NCI-H82 treated with DMSO at 0.1 percent for 48 hours (cell line): ENCODE results near the gene HEXIM1.

Source experiments
- DNase-seq: peaks from one replicate; lab custom pipeline; 2025; ENCODE audit not compliant: unreplicated experiment; lab: John Stamatoyannopoulos, UW

HEXIM1 gene

DNA sequence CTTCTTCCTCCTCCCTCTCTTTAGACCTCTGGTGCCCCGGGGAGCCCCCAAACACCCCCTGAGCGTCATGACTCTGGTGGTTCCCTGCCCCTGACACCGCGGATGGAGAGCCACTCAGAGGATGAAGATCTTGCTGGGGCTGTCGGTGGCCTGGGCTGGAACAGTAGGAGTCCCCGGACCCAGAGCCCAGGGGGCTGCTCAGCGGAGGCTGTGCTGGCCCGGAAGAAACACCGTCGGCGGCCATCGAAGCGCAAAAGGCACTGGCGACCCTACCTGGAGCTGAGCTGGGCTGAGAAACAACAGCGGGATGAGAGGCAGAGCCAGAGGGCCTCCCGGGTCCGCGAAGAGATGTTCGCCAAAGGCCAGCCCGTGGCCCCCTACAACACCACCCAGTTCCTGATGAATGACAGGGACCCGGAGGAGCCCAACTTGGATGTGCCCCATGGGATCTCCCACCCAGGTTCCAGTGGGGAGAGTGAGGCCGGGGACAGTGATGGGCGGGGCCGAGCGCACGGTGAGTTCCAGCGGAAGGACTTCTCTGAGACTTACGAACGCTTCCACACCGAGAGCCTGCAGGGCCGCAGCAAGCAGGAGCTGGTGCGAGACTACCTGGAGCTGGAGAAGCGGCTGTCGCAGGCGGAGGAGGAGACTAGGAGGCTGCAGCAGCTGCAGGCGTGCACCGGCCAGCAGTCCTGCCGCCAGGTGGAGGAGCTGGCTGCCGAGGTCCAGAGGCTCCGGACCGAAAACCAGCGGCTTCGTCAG, 20.9 kb downstream of the HEXIM1 start:
- no peak for DNase-seq

DNA sequence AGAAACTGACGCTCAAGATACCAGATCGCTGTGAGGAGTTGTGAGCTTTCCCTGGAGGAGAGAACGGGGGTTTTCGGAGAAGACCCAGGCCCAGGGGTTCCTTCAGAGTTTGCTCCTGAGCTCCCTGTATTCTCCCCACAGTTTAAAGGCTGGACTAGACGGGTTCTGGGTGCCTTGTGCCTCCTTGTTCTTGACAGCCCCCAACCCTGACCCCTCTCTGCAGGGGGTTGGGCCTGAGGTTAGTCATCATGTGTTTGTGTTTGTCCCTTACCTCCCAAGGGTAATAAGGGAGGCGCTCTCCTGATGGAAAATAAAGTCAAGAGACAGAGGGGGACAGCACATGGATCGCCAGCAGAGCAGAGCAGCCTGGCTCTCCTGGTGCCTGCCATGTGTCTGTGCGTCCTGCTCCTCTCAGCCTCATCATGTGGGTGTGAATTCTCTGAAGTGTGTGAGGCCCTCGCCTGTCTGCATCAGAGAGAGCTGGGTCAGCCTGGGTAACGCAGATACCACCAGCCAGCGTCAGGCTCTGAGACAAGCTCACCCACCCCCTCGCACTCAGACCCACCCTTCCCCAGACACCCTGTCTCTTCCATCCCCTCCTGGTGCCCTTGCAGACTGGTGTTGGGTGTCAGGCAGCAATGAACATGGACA, 22.1 kb downstream of the HEXIM1 start:
- no peak for DNase-seq

DNA sequence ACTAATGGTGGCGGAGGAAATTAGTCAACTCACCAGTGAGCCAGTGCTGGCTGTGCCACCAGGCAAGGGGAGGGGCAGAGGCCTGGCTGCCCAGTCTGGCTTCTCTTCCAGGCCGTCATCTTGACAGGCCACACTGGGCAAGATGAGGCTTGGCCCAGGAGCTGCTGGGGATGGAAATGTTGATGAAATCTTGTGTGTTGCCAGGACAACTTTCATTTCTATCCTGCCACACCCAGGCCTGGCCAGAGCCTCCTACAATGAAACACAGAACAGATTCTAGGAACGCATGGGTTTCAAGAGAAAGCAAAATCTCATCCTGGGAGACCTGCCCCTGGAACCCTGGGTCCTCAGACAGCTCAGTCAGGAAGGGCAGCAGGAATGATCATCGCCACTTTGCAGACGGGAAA, 22.7 kb downstream of the HEXIM1 start:
- no peak for DNase-seq

DNA sequence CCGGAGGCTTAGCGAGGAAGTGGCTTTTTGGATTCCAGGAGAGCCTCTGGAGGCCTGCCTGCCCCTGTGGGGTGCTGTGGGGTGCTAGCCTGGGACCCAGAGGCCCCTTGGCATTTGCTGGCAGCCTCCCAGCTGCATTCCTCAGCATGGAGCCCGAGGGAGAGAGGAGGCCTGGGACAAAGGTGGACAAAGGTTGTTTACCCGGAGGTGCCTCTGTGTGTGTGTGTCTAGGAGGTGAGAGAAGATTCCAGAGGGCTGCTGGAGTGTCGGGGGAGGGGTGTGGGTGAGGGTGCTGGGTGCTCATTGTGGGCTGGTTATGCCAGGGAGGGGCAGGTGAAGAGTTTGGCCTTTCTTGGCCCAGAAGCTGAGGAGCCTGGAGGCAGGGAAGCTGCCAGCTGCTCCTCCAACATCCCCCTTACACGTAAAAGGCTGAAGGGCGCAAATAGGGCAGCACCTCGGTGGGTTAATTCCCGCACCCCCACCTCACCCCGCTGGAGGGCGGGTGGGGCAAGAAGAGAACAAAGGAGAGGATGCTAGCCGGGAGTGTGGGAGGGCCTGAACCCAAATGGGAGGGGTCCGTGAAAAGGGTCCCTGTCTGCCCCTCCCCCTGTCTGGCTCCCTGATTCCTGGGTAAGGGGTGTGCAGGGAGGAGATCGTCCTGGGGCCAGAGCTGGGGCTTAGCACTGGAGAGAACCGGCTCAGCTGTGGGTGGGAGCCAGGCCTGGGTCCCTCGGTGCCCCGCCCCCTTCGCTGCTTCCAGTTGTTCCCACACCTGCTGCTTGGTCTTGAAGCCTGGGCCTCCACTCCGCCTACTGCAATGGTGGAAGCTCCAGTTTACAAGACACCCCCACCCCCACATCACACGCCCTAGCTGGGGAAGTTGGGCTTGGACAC, 23.3 kb downstream of the HEXIM1 start:
- peak; percentile 57 for DNase-seq

DNA sequence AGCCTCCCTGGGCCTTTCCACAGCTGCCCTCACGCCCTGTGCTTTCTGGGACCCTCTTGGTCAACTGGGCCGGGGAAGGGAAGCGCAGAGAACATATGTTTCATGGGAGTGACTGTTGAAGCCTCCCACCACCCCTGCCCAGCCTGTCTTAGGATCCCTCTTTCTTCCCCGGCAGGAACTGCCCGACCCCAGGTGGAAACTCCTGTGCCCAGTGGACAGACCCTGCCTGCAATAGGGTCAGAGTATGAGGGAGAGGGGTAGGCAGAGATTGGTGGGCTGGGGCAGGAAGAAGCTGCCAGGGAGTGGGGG, 23.9 kb downstream of the HEXIM1 start:
- no peak for DNase-seq

DNA sequence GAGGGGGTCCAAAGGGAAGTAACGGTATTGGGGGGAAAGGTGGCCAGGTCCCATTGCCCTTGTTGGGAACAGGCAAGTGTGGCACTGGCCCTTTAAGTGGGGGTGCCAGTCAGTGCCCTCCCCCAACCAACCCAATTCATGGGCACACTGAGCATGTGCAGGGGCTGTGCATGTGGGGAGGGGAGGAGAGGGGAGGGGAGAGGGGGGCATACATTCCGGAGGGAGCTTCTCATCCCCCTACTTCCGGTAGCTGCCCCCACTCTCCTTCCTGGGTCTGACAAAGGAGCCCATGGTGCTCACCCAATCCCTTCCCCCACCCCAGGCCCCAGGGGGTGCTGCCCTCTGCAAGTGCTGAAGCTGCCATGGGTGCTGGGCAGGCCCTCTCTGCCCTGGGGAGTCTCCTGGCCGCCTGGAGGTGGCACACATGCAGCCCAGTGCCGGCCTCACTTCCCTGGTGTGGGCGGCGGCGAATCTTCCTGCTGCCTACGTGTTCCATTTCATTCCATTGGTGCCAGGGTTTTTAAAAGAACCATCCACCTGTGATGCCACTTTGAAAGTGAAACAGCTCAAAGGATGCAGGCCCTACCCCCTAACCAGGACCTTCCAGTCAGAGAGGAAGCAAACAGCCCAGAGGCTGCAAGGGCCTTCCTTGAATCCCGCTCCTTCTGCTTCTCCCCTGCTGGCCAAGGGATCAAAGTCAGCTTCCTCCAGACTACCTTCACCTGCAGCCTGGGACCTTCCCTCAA, 24.4 kb downstream of the HEXIM1 start:
- DNase-seq: peak; percentile 16

DNA sequence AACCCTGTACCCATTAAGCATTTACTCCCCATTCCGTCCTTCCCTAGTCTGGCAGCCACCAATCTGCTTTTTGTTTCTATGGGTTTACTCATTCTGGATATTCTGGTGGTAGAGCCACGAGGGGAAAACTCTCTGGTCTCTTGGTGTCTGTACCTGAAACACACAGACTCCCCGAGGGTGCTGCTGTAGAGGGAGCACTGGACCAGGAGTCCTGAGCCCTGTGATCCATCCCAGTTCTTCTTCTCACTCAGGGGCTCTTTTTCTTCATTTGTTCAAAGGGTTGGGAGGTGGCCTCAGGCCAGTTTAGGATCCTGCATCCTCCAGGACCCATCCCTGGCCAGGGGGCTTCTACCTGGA, 27.5 kb downstream of the HEXIM1 start:
- DNase-seq: no peak

DNA sequence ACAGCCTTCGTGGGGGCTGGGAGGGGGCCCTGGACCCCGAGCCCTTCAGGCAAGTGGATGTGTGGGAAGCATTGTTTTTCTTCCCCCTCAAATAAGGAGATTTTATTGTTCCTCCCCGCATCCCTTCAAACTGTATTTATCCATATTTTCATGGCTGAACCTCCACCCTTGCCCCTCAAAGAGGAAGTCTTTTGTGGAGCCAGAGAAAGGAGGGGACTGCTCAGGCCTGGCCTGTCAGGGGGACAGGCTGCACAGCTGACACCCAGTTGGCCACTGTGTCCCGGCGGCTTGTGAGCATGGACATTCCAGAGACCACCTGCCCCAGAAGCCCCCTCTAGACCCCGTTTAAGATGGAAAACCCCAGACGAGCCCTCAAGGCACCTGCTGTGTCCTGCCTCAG, 29.3 kb downstream of the HEXIM1 start:
- no peak for DNase-seq

DNA sequence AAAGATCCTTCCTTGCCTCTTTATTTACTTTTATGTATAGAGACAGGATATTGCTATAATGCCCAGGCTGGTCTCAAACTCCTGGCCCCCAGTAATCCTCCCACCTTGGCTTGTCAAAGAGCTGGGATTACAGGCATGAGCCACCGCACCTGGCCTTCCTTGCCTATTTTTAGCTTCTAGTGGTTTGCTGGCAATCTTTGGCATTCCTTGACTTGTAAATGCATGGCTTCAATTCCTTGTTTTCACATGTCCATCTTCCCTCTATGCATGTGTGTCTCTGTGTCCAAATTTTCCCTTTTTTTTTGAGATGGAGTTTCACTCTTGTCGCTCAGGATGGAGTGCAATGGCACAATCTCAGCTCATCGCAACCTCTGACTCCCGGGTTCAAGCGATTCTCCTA, 35.9 kb downstream of the HEXIM1 start:
- DNase-seq: no peak

DNA sequence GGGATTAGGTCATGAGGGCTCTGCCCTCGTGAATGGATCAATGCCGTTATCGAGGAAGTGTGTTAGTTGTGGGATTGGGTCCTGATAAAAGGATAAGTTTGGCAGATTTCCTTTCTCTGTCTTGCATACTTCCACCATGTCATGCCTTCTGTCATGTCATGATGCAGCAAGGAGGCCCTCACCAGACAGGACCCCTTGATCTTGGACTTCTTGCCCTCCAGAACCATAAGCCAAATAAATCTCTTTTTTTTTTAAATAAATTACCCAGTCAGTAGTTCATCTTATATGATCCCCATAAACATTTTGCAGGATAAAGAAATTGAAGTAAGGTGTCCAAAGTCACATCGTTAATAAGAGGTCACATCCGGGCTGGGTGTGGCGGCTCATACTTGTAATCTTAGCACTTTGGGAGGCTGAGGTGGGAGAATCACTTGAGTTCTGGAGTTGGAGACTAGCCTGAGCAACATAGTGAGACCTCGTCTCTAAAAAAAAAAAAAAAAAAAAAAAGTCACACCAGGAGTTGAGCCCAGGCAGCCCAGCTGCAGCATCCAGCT, 38.6 kb downstream of the HEXIM1 start:
- DNase-seq: no peak

DNA sequence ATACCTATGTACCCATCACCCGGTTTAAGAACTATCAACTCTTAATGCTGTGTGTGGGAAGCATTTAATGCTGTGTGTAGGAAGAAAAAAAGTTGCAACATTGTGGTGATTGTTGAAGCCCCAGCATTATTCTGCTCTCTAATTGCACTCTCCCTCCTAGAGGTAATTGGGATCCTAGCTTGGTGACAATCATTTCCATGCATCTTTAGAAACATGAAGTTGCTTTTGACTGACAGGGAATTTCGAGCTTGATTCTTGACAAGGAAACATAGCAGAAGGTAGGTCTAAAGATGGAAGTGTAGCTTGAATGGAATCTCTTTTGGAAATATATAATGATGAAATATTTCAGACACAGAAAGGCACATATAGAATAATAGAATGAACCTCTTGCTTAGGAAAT, 40.7 kb downstream of the HEXIM1 start:
- DNase-seq: no peak

DNA sequence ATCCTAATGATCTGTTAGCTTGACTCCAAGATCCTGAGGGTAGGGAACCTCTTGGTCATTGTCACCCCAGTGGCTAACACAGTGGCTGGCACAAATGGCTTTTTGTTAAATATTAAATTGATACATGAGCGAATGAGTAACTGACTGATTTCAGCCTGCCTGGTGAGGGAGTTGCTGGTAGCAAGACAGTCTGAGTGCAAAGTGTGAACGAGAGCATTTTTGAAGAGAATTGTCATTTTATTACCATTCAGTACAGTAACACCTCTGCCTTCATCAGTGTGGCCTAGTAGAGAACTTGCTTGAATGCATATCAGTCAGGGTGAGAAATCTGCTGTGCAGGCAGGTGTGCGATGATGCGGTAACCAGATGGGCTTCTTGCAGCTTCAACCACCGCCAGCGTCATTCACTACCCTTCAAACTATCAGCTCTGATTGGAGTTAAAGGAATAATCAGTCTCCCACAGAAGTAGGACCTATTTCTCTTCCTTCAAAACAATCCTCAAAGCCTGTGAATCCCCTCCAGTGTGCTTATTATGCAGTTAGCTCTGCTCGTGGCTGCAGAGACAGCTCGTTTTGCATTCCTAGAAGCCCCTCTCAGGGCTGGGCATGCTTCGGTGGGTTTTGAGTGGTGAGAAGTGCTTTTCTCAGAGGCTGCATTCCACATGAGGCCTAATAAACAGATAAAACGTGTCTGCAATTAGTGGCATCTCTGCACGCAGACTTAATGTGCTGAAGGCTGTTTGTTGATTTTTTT, 42.4 kb downstream of the HEXIM1 start:
- DNase-seq: no peak

DNA sequence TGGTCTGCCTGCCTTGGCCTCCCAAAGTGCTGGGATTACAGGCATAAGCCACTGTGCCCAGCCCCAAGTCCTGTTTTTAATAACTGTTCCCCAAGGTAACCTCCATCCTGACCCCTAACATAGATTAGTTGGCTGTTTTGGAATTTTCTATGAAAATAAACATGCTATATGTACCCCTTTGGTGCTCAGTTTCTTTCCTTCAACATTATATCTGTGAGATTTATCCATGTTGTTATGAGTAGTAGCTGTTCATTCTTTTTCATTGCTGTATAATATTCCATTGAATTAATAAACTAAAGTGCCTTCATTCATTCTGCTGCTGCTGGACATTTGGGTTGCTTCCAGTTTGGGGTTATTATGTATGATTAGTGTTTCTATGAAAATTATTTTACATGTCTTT, 47.1 kb downstream of the HEXIM1 start:
- DNase-seq: no peak

DNA sequence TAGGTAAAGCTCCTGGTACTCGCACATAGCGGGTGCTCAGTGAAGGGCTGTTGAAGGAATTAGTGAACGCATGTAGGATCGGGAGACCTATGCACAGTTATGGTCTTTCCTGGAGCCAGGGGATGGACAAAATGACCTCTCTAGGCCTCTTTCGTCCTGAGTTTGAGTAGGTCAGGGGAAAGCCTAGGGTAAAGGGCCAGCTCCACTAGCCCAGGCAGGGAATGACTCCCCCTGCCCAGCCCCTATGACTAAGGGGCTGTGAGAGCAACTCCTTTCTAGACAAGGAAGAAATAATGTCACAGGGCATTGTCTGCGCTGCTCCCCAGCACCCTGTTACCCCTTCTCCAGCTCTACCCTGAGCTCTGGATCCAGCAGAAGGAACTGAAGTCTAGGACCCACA, 48.8 kb downstream of the HEXIM1 start:
- DNase-seq: no peak

DNA sequence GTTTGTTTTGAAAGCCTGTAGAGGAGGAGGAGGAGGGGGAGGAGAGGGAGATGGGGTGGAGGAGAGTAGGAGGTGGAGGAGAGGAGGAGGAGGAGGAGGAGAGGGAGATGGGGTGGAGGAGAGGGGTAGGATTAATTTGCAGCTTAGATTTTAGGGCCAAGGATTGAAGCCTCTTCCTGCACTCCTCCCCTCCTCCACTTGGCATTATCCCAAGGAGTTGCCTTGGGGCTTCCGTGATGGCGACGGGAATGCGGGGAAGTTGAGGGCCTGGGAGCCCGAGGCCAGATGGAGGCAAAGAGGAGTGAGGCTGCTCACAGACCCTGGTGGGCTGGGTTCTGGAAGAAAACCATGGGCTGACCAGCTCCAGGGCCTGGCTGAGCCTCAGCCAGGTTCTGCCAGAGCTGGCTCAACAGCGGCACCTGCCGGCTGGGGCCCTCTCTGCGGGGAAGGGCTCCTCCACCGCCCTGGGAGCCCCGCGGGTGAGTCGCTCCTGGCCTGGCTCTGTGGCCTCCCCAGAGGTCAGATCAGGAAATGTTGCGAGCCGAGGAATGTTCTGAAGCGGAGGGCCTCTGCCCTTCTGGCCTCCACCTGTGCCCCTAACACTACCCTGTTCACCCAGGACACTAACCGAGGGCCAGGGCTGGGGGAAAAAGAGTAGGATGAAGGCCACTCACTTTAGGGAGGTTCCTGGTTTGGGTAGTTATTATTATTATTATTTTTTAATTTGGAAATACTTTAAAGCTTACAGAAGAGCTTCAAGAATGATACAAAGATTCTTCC, 49.5 kb downstream of the HEXIM1 start:
- peak; percentile 86 for DNase-seq

DNA sequence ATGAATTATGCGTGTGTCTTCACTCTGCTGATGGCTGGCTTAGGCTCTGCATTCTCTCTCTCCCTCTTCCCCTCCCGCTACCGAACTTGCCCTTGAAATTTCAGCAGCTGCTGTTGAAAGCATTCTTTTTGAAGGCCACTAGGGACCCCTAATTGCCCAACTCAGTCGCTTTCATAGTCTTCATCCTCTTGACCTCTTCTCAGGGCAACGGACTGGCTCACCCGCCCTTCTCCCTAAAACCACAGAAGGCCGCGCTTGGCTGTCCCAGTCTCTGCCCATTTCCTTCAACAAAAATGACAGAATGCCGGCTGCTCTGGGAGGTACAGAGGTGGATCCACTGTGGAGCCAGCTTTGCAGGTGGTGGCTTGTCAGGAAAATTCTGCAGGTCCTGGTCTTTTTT, 52.4 kb downstream of the HEXIM1 start:
- DNase-seq: no peak

DNA sequence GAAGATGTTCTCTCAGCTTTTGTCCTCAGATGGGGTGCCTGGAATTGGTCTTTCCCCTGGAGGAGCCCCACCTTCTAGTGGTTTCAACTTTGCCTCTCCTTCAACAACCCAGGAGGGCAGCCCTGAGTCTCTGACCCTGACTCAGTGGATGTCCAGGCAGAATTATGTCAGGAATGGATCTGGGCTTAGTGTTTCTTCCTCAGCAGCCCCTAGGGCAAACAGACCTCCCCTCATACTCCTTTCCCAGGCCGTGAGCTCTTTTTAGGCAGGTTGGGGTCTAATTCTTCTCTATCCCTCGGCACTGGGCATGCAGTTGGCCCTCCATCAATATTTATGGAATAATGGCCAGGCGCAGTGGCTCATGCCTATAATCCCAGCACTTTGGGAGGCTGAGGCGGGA, 53.2 kb downstream of the HEXIM1 start:
- DNase-seq: no peak
